Stimulated activated CD4-positive, alpha-beta T cell treated with anti-CD3 and anti-CD28 coated beads, Interleukin-4, amount 100 ng/mL, for 48 hours (primary cell): ENCODE results near the gene ZSCAN10.

Experiments
- DNase-seq, 2 donors: peaks; one replicate each; pipeline ENCODE4 v3.0.0-alpha.2; 2020; ENCODE audit warnings: low read depth in 2 of 2

The ZSCAN10 gene

GRCh38 chr16:3112058-3112880, 13.2 kb upstream of the ZSCAN10 start, which contains the start of gene ZNF205:
ZNF205 (plus strand) TSS chr16:3112586; CDS start chr16:3113431, 845 bp downstream.
- no peak for DNase-seq

GRCh38 chr16:3106205-3106928, 7.3 kb upstream of the ZSCAN10 start:
- DNase-seq: peak; percentile 86 to 88

- DNase-seq: no peak
Measured at GRCh38 chr16:3101841-3102470, 2.9 kb upstream of the ZSCAN10 start.

GRCh38 chr16:3101018-3101840, 2.1 kb upstream of the ZSCAN10 start:
- peak in 1 of 2 donors; percentile 36 for DNase-seq

GRCh38 chr16:3099732-3100499, 822 bp upstream of the ZSCAN10 start:
- peak; percentile 96 to 97 for DNase-seq

DNA sequence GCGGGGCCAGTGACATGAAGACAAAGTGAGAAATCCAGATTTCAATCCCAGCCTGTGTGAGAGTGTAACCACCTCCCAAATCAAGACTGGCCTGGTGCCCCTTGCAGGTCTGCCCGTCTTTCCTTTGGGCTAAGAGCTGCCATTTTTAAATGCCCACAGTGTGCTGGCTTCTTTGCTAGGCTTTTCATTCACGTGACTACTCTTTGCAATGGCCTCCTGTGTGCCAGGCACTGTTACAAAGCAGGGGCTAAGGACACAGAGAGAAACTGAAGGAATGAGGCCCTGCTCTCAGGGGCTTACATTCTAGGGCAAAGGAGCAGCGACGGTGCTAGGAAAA, 269 bp upstream of the ZSCAN10 start:
- DNase-seq: no peak

GRCh38 chr16:3097266-3097665, 1.8 kb downstream of the ZSCAN10 start:
- DNase-seq: no peak

DNA sequence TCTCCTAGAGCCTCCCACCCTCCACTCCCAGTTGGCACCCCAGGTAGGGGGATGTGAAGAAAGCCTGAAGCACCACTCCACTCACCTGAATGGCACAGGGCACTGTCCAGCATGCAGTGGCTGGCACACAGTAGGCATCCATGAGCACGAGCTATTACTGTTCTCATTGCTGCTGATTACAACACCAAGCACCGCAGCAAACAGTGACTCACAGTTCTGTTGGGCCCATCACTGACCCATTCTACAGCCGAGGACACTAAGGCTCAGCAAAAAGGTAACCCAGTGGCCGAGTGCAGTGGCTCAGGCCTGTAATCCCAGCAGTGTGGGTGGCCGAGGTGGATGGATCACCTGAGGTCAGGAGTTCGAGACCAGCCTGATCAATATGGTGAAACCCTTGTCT, 2.7 kb downstream of the ZSCAN10 start:
- DNase-seq: no peak

- peak in 1 of 2 donors; percentile 61 for DNase-seq
Measured at GRCh38 chr16:3095869-3096268, 3.2 kb downstream of the ZSCAN10 start.

- no peak for DNase-seq
Measured at GRCh38 chr16:3094289-3095027, 4.6 kb downstream of the ZSCAN10 start.

GRCh38 chr16:3092501-3092941, 6.6 kb downstream of the ZSCAN10 start:
- no peak for DNase-seq

DNA sequence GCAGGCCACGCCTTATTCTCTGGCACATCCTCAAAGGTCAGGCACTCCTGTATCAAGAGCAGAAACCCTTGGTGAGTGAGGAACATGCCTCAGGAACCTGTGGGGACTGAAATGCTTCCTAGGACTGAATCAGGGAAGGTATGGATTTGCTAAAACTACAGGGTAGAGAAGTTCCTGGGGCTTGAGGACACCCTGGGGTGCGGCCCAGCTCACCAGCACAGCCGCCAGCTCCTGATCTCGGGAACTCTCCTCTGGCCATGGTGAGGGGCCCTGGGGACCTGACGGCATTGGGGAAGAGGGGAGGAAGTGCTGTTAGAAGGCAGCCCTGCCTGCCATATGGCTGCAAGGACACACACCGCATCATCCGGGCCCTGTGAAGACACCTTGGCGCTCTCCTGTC, 7.5 kb downstream of the ZSCAN10 start:
- no peak for DNase-seq

DNA sequence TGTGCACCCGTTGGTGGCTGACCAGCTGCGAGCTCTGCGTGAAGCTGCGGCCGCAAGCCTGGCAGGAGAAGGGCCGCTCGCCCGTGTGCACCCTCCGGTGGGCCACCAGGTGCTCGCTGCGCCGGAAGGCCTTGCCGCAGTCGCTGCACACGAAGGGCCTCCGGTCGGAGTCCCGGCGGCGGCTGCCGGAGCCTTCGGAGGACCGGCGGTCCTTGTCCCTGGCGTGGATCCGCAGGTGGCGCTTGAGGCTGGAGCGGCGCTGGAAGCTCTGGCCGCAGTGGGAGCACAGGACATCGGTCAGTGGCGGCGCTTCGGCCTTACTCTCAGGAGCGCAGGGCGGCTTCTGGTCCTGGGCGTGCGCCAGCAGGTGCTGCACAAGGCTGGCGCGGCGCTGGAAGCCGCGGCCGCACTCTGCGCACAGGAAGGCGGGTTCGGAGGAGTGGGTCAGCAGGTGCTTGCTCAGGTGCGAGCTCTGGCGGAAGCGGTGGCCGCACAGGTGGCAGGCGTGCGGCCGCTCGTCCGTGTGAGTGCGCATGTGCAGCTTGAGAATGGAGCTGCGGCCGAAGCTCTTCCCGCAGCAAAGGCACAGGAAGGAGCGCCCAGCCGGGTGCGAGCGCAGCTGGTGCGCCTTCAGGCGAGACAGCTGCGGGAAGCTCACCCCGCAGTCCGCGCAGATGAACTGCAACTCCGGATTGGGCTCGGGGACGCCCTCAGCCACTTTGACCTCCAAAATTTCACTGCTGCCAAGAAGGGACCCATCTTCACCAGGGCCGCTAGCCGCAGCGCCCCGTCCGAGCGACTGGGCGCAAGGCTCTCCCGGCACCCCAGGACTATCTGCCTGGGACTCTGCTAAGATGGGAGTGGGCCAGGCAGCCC, 9.1 kb downstream of the ZSCAN10 start:
- no peak for DNase-seq

DNA sequence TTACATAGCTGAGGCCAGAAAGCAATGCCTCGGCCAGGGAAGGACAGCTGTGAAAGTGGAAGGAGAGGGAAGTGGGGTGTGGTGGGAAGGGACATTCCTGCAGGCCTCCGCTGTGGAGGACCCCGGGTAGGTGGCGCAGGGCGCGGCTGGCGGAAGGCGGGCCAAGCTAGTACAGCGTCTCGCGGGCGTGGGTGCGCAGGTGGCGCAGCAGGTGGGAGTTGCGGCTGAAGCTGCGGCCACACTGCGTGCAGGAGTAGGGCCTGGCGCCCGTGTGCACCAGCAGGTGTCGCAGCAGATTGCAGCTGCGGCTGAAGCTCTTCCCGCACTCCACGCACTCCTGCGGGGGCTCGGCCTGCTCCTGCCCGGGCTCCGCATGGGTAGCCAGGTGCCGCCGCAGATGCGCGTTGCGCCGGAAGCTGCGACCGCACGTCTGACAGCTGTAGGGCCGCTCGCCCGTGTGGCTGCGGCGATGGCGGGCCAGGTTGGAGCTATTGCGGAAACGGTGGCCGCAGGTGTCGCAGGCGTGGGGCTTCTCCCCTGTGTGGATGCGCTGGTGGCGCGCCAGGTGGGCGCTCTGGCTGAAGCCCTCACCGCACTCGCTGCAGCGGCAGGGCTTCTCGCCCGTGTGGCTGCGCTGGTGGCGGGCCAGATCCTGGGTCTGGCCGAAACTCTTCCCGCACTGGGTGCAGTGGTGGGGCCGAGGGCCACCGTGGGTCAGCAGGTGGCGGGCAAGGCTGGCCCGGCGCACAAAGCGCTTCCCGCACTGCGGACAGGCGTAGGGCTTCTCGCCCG, 10.0 kb downstream of the ZSCAN10 start:
- no peak for DNase-seq

DNA sequence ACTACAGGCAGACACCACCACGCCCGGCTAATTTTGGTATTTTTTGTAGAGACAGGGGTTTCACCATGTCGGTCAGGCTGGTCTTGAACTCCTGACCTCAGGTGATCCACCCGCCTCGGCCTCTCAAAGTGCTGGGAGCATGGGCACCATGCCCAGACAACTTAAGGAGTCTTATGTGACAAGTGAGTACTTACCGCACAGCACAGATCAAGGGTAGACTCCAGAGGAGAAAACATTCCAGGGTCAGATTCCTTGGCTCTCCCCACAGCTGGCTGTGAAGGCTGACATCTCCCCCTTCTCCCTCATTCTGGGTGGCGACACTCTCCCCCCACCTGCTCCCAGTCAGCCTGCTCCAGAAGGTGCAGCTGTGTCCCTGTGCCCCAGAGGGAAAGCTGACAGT, 10.6 kb downstream of the ZSCAN10 start:
- DNase-seq: no peak

GRCh38 chr16:3087243-3088235, 11.6 kb downstream of the ZSCAN10 start:
- DNase-seq: no peak

DNA sequence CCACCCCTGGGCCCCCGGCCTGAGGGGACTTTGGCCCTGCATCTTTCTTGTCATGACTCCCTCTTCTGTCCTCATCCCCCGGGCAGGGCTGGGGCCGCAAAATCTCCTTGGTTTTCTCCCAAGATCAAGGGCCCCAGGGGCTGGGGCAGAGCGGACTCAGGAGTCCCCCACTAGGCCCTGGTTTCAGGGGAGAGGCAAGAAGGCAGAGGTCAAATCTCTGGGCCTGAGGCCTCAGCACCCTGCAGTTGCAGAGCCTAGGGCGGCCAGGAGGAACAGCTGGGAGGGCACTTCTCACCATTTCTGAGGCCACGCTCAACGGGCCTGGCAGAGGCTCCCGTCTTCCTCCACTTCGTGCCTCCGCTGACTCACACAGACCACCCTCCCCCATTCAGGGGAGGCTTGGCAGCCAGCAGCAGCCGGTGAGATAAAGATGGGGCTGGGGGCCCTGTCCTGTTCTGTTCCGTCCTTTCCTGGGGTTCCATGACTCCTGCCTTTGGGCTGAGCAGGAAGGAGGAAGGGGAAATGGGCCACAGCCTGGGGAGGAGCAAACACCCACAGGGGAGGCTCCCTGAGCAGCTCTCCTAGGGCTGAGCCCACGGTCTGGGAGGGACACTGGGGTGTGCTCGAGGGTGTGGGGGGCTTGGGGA, 12.4 kb downstream of the ZSCAN10 start:
- DNase-seq: no peak
